Panc1 (cell line): ENCODE data around the gene STAT3. TPM values are rescaled to one million over a fixed set of nuclear protein-coding genes. Genes with fewer than 3 reads are reported as not detected.
A peak's percentile ranks its signal among the peaks of the same experiment; 100 is the strongest.

Source experiments
- ATAC-seq: fragments of 200-7000 bp; cut with Tn5 transposase; 2 replicates; pipeline ENCODE4 v1.9.1; 2020; ENCODE audit warnings: mild to moderate bottlenecking, moderate library complexity
- BruUV-seq: library from RNA; stranded (reverse); fragments of 400-500 nt; replicated peaks from 2 replicates; lab custom pipeline; 2021; lab: Mats Ljungman, UMichigan
- CTCF ChIA-PET: fragments of 300-600 bp; sonication (Branson Sonifier 250); formaldehyde crosslinking; loops from one replicate; lab custom pipeline; 2022; ENCODE audit warnings: antibody characterized with exemption; lab: Charles Lee
- POLR2A ChIA-PET: fragments of 300-600 bp; sonication (Branson Sonifier 250); formaldehyde crosslinking; loops from one replicate; lab custom pipeline; 2022; ENCODE audit warnings: antibody characterized with exemption; lab: Charles Lee
- DNase-seq: peaks from one replicate; pipeline ENCODE4 v3.0.0-alpha.2; 2010; ENCODE audit warnings: low read depth, low spot score
- H3K27ac ChIP-seq: 2 replicates; pipeline ENCODE4 v1.5.1; 2011; ENCODE audit warnings: mild to moderate bottlenecking, low read length, inconsistent platforms
- H3K27me3 ChIP-seq: fragments of 200-500 bp; sonication (Bioruptor generic); 2 replicates; pipeline ENCODE4 v1.6.0; 2014; ENCODE audit warnings: low read length, inconsistent platforms; ENCODE audit not compliant: control insufficient read depth, insufficient read depth
- H3K36me3 ChIP-seq: fragments of 200-500 bp; sonication (Bioruptor generic); 2 replicates; pipeline ENCODE4 v1.5.1; 2014; ENCODE audit warnings: inconsistent platforms, mild to moderate bottlenecking, low read length, moderate library complexity; ENCODE audit not compliant: control insufficient read depth, insufficient read depth
- H3K4me1 ChIP-seq: 2 replicates; pipeline ENCODE4 v1.5.1; 2011; ENCODE audit warnings: inconsistent platforms, mild to moderate bottlenecking, low read length, moderate library complexity; ENCODE audit not compliant: control insufficient read depth, insufficient read depth
- H3K4me3 ChIP-seq, 2 experiments: 2 replicates each; pipeline ENCODE4 v1.5.1; 2011 to 2012; ENCODE audit warnings: low read depth in 2 of 2, low read length in 2 of 2, mild to moderate bottlenecking in 2 of 2, inconsistent platforms in 1 of 2, moderate library complexity in 1 of 2
- H3K9me3 ChIP-seq: fragments of 200-500 bp; sonication (Bioruptor generic); 2 replicates; pipeline ENCODE4 v1.5.1; 2014; ENCODE audit warnings: low read depth, mild to moderate bottlenecking, inconsistent platforms, low read length, moderate library complexity; ENCODE audit not compliant: control insufficient read depth, insufficient read depth
- CTCF ChIP-seq: fragments of 450-650 bp; IDR thresholded peaks from 2 replicates; pipeline ENCODE4 v1.5.1; 2017; ENCODE audit warnings: mild to moderate bottlenecking
- POLR2AphosphoS5 ChIP-seq: IDR thresholded peaks from 2 replicates; pipeline ENCODE4 v1.6.1; 2012; ENCODE audit warnings: mild to moderate bottlenecking, low read depth, low read length, moderate library complexity
- SIN3A ChIP-seq: IDR thresholded peaks from 2 replicates; pipeline ENCODE4 v1.6.1; 2012; ENCODE audit warnings: low read depth, mild to moderate bottlenecking, low read length, moderate library complexity, borderline replicate concordance; ENCODE audit not compliant: insufficient read depth
- TCF7L2 ChIP-seq: IDR thresholded peaks from 2 replicates; pipeline ENCODE4 v1.6.1; 2011; ENCODE audit warnings: mild to moderate bottlenecking, low read depth, low read length, inconsistent platforms
- in situ Hi-C: cut with HindIII; loops from 2 replicates; pipeline ENCODE4 v1.10.0; 2016; ENCODE audit warnings: low sequenced_read_pairs, low pct_unique_long_range_greater_than_20kb
- intact Hi-C: fragments of 100-400 bp; cut with micrococcal nuclease; formaldehyde crosslinking; loops from one replicate; pipeline ENCODE4 v1.10.0; 2022; ENCODE audit not compliant: unreplicated experiment
- total RNA-seq: library from RNA; stranded (reverse); gene quantifications from one replicate; pipeline ENCODE4 v1.2.1, GENCODE V29; 2021; ENCODE audit not compliant: unreplicated experiment
- TF ChIP-seq, protein P1 (sequence below), 2 experiments: IDR thresholded peaks; 2 replicates each; pipeline ENCODE4 v1.6.1; 2011 to 2012; ENCODE audit warnings: low read depth in 2 of 2, control low read depth in 1 of 2, low read length in 1 of 2, mild to moderate bottlenecking in 1 of 2, moderate library complexity in 1 of 2; ENCODE audit not compliant: insufficient read depth in 1 of 2

STAT3 gene
- total RNA-seq, 1 experiment from 2014 or later = 287 TPM

DNA sequence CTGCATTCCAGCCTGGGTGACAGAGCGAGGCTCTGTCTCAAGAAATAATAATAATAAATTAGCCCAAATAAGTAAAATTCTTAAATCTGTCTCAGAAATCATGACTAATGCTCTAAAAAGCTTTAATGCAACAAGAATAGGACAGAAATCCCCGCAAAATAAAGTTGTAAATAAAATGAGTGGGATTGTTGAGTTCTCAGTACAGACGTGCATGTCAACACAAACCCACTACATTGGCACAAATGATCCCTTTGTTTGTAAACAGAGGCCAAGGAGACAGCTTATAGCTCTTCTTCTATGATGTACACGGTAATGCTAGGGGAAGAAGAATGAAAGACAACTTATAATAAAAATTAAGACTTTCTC lies 118.1 kb downstream of the STAT3 start:
- Histone ChIP-seq H3K27ac (peak overlapping the region; percentile 94), H3K36me3 (no peaks in the 10 kb centered on the region; the same call in 1 of the 2 replicates), H3K4me3 (no peak overlapping the region), H3K27me3 (no peaks in the 10 kb centered on the region), H3K9me3 (no peaks in the 10 kb centered on the region), H3K4me1 (peaks cover 61% of the 10 kb centered on the region)
- no TSS peak for BruUV-seq
- in situ Hi-C loops = no loop called here
- TF ChIP-seq, protein P1, sequence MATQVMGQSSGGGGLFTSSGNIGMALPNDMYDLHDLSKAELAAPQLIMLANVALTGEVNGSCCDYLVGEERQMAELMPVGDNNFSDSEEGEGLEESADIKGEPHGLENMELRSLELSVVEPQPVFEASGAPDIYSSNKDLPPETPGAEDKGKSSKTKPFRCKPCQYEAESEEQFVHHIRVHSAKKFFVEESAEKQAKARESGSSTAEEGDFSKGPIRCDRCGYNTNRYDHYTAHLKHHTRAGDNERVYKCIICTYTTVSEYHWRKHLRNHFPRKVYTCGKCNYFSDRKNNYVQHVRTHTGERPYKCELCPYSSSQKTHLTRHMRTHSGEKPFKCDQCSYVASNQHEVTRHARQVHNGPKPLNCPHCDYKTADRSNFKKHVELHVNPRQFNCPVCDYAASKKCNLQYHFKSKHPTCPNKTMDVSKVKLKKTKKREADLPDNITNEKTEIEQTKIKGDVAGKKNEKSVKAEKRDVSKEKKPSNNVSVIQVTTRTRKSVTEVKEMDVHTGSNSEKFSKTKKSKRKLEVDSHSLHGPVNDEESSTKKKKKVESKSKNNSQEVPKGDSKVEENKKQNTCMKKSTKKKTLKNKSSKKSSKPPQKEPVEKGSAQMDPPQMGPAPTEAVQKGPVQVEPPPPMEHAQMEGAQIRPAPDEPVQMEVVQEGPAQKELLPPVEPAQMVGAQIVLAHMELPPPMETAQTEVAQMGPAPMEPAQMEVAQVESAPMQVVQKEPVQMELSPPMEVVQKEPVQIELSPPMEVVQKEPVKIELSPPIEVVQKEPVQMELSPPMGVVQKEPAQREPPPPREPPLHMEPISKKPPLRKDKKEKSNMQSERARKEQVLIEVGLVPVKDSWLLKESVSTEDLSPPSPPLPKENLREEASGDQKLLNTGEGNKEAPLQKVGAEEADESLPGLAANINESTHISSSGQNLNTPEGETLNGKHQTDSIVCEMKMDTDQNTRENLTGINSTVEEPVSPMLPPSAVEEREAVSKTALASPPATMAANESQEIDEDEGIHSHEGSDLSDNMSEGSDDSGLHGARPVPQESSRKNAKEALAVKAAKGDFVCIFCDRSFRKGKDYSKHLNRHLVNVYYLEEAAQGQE (IDR thresholded peaks at IDR 0.05; ENCODE audit: insufficient read depth in 1 of 2, low read depth in 2 of 2, low read length in 1 of 2) = no peak
- TF ChIP-seq CTCF (no peak), SIN3A (no peak)
- POLR2A ChIA-PET = interaction anchor here (0.6 kb wide), 1 partner anchor 21 kb away, joined by 4 read pairs; no protein-coding TSS in a partner anchor
- ATAC-seq = no peak
- DNase-seq = no peak
- intact Hi-C loops = loop anchor here (5.0 kb wide), 1 partner anchor 48 kb away; no protein-coding TSS in a partner anchor
- CTCF ChIA-PET = interaction anchor here (0.6 kb wide), 1 partner anchor 135 kb away, joined by 4 read pairs; no protein-coding TSS in a partner anchor

GRCh38 chr17:42268236-42268635 lies 120.0 kb downstream of the STAT3 start:
- no peak for DNase-seq
- BruUV-seq = no TSS peak
- no peak overlapping the region for H3K4me3 ChIP-seq
- ChIA-PET CTCF (no interaction called here), POLR2A (no interaction called here)
- H3K27me3 ChIP-seq = no peaks in the 10 kb centered on the region
- no peaks in the 10 kb centered on the region for H3K9me3 ChIP-seq
- H3K4me1 ChIP-seq = peaks cover 65% of the 10 kb centered on the region
- intact Hi-C loops (no loop called here), in situ Hi-C loops (no loop called here)
- H3K36me3 ChIP-seq = no peaks in the 10 kb centered on the region; the same call in 1 of the 2 replicates
- TF ChIP-seq POLR2AphosphoS5 (no peak), CTCF (no peak), TCF7L2 (no peak), SIN3A (no peak)
- ATAC-seq = no peak
- peak overlapping the region; percentile 94 for H3K27ac ChIP-seq
